HG03571 (cell line): Measurements from ENCODE around the gene GLA.

Experiments used
- ATAC-seq: cut with Tn5 transposase; IDR thresholded peaks from one replicate; pipeline ENCODE4 v1.9.1; 2021; ENCODE audit not compliant: unreplicated experiment

GLA gene

GRCh38 chrX:101407748-101408531, at the start of gene GLA, which contains the start of gene HNRNPH2:
Gene GLA, minus strand, starts transcription at chrX:101407925. Its CDS starts 22 bp downstream, at chrX:101407903.
Gene HNRNPH2, plus strand, starts transcription at chrX:101408222. Its CDS starts 3,767 bp downstream, at chrX:101411989.
- peak; percentile 95 for ATAC-seq

GRCh38 chrX:101452056-101452455, 44.3 kb upstream of the GLA start:
- ATAC-seq = no peak

GRCh38 chrX:101450961-101451360, 43.2 kb upstream of the GLA start:
- ATAC-seq = no peak

GRCh38 chrX:101450085-101450484, 42.4 kb upstream of the GLA start:
- no peak for ATAC-seq

GRCh38 chrX:101449279-101449678, 41.6 kb upstream of the GLA start:
- ATAC-seq = no peak

- ATAC-seq = no peak
These were observed 34.4 kb upstream of the GLA start for GRCh38 chrX:101442085-101442484.

GRCh38 chrX:101430457-101431078, 22.8 kb upstream of the GLA start:
- ATAC-seq = peak; percentile 96

GRCh38 chrX:101429934-101430333, 22.2 kb upstream of the GLA start:
- no peak for ATAC-seq

GRCh38 chrX:101427954-101428353, 20.2 kb upstream of the GLA start:
- ATAC-seq = no peak

- no peak for ATAC-seq
These were observed 11.8 kb upstream of the GLA start for GRCh38 chrX:101419489-101419888.

- ATAC-seq = no peak
These were observed 10.5 kb upstream of the GLA start for GRCh38 chrX:101417981-101418841.

GRCh38 chrX:101417190-101417589, 9.5 kb upstream of the GLA start:
- ATAC-seq = no peak

- ATAC-seq = no peak
These were observed 9.0 kb upstream of the GLA start for GRCh38 chrX:101416691-101417090.

GRCh38 chrX:101415180-101416145, 7.7 kb upstream of the GLA start:
- peak; percentile 70 for ATAC-seq

- ATAC-seq = no peak
These were observed 4.3 kb upstream of the GLA start for GRCh38 chrX:101411984-101412383.

- ATAC-seq = no peak
These were observed 2.7 kb upstream of the GLA start for GRCh38 chrX:101410461-101410860.

- no peak for ATAC-seq
These were observed 1.3 kb upstream of the GLA start for GRCh38 chrX:101409043-101409442.

- no peak for ATAC-seq
These were observed 762 bp upstream of the GLA start for GRCh38 chrX:101408532-101408841.

- ATAC-seq = no peak
These were observed 468 bp downstream of the GLA start for GRCh38 chrX:101407167-101407747.

GRCh38 chrX:101399825-101400224, 7.9 kb downstream of the GLA start:
- ATAC-seq = no peak
